Measurements from ENCODE around the gene CST3. TPM values are rescaled to one million over a fixed set of nuclear protein-coding genes. Genes with fewer than 3 reads are reported as not detected.

The CST3 gene
- total RNA-seq, 1 experiment from 2014 or later, result 331 TPM

GRCh38 chr20:23640671-23641667 lies 3.2 kb upstream of the CST3 start:
- H4K20me1 ChIP-seq (ENCODE audit: low read length), result 0 out of 2 replicates have a peak, but pooled peaks cover 10% of the 10 kb centered on the region
- intact Hi-C loops (cut with micrococcal nuclease), result no loop called here
- ATAC-seq (no peak), DNase-seq (no peak)
- no peaks in the 10 kb centered on the region for H3K36me3 ChIP-seq (ENCODE audit: low read depth, low read length)
- H3K27me3 ChIP-seq (ENCODE audit: low read length), result no peaks in the 10 kb centered on the region
- H3K4me3 ChIP-seq (ENCODE audit: low read length), result no peak overlapping the region
- peaks cover 17% of the 10 kb centered on the region for H3K79me2 ChIP-seq (ENCODE audit: low read length)
- no peaks in the 10 kb centered on the region for H3K9me3 ChIP-seq (ENCODE audit: low read length)
- ChIA-PET CTCF (no interaction called here), POLR2A (ENCODE audit: unreplicated experiment) (no interaction called here)
- no TSS peak for BruUV-seq (replicated peaks)
- no peak for TF ChIP-seq EZH2phosphoT487 (IDR thresholded peaks at IDR 0.05; ENCODE audit: borderline replicate concordance, low read length)
- TF ChIP-seq CTCF (conservative IDR thresholded peaks at IDR 0.05; ENCODE audit: low read depth, low read length), result no peak
- TF ChIP-seq EZH2 (IDR thresholded peaks at IDR 0.05; ENCODE audit: low read length, unreplicated experiment), result no peak
- no peak overlapping the region for H3K9ac ChIP-seq (ENCODE audit: low read length)
- H3F3A ChIP-seq (ENCODE audit: low read length, unreplicated experiment), result no peaks in the 10 kb centered on the region
- no peaks in the 10 kb centered on the region for H3K9me2 ChIP-seq (replicated peaks; ENCODE audit: low read length)
- no peak overlapping the region for H2AFZ ChIP-seq (ENCODE audit: low read length)
- no peak overlapping the region for H3K4me2 ChIP-seq (ENCODE audit: low read length)
- peaks cover 26% of the 10 kb centered on the region for H3K4me1 ChIP-seq (ENCODE audit: insufficient read depth, low read length)
- H3K27ac ChIP-seq (ENCODE audit: low read length), result no peak overlapping the region

GRCh38 chr20:23640018-23640601 lies 2.4 kb upstream of the CST3 start:
- DNase-seq (no peak), ATAC-seq (no peak)
- ChIA-PET POLR2A (ENCODE audit: unreplicated experiment) (no interaction called here), CTCF (no interaction called here)
- Histone ChIP-seq H3K27ac (ENCODE audit: low read length) (no peak overlapping the region), H3K4me1 (ENCODE audit: insufficient read depth, low read length) (peaks cover 33% of the 10 kb centered on the region), H3K4me2 (ENCODE audit: low read length) (no peak overlapping the region), H2AFZ (ENCODE audit: low read length) (no peak overlapping the region), H3K27me3 (ENCODE audit: low read length) (no peaks in the 10 kb centered on the region), H3K9ac (ENCODE audit: low read length) (no peak overlapping the region), H4K20me1 (ENCODE audit: low read length) (0 out of 2 replicates have a peak, but pooled peaks cover 11% of the 10 kb centered on the region), H3K9me3 (ENCODE audit: low read length) (no peaks in the 10 kb centered on the region), H3K9me2 (replicated peaks; ENCODE audit: low read length) (no peaks in the 10 kb centered on the region), H3K36me3 (ENCODE audit: low read depth, low read length) (no peaks in the 10 kb centered on the region), H3K4me3 (ENCODE audit: low read length) (no peak overlapping the region), H3F3A (ENCODE audit: low read length, unreplicated experiment) (no peaks in the 10 kb centered on the region), H3K79me2 (ENCODE audit: low read length) (peaks cover 26% of the 10 kb centered on the region)
- TF ChIP-seq EZH2phosphoT487 (IDR thresholded peaks at IDR 0.05; ENCODE audit: borderline replicate concordance, low read length) (no peak), EZH2 (IDR thresholded peaks at IDR 0.05; ENCODE audit: low read length, unreplicated experiment) (no peak), CTCF (conservative IDR thresholded peaks at IDR 0.05; ENCODE audit: low read depth, low read length) (no peak)
- intact Hi-C loops (cut with micrococcal nuclease), result no loop called here
- BruUV-seq (replicated peaks), result no TSS peak
